HG02588 (cell line): ENCODE measurements around the gene DOCK4.

Source experiments
- ATAC-seq: cut with Tn5 transposase; IDR thresholded peaks from one replicate; pipeline ENCODE4 v1.9.1; 2021; ENCODE audit warnings: mild to moderate bottlenecking, moderate library complexity; ENCODE audit not compliant: unreplicated experiment

The DOCK4 gene

DNA sequence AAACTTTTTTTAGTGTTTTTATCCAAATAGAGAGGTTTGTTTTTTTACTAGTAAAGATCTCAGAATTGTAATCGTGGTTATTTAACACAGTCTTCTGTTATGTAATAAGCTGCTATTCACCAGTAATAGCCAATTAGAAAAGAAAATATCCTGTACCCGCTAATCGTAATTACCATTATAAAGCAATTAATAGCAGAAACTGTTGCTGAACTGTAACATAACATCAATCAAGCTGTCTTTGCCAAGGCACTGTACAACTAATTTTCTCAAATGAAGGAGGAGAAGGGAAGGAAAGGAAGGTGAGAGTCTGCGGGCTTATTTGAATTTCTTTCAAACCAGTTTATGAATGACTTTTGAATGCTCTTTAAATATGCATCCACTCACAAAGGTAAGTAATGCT lies 9.6 kb upstream of the DOCK4 start:
- ATAC-seq: no peak

DNA sequence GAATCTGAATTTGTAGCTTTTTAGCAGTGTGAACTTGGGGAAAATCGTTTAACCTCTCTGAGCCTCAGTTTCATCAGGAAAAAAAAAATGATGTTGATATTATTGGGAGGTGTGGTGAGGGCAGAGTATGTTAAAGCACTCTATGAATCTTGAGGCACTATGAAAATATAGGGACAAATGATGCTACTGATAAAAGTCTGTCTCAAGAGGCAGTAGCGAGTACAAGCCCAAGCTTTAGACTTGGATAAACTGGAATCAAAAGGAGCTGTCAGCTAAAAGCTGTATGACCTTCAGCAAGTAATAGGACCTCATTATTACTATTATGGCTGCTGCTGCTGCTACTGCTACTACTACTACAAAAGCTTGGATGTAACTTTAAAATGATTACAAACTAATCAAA lies 8.7 kb upstream of the DOCK4 start:
- no peak for ATAC-seq

DNA sequence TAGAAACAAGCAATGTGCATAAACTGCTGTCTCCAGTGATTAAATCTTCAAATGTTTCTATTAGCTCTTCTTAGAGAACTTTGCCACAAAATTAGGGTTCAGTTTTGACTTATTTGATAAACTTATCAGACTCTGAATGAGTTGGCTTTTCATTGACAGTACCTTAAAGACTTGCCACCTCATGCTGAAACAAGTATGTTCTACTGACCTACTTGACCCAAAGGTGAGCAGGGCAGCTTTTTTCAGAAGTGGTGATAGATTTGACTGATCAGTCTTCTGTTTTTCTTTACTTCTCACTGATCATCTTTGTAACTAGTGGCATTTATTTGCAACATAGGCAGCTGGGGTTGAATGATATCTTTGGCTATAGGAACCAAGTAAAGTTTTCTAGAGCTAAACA lies 8.1 kb upstream of the DOCK4 start:
- ATAC-seq: no peak

DNA sequence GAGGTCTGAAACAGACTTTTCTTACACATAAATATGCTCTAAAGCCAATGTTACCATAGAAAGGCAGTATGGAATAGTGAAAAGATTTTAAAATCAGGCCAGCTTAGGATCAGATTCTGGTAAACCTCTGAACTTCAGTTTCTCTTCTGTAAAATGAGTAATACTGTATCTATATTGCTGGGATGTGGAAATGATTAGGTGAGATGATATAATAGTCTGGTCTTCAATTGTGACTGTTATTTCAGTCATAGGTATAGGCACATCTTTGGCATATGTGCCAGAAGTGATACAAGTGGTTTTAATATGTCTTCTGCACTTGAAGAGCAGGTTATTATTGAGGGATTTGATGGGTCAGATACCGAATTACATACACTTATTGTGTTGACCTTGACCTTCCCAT lies 7.5 kb upstream of the DOCK4 start:
- no peak for ATAC-seq

DNA sequence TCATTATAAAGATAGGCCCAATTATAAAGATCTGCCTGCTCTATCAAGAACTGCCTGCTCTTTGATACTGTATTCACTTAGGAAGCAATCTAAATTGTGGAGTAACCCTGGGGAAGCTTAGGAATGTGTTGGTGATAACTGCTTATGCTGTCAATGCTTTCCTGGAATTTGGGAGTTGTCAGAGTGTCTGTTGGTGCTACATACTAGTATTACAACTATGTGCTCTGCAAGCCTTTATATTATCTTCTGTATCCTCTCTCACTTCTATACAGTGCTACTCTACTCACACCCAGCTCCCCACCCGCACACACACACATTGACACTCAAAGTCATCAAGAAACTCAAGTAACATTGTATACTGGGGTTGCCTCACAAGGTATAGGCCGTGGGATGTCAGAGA lies 6.4 kb upstream of the DOCK4 start:
- no peak for ATAC-seq

DNA sequence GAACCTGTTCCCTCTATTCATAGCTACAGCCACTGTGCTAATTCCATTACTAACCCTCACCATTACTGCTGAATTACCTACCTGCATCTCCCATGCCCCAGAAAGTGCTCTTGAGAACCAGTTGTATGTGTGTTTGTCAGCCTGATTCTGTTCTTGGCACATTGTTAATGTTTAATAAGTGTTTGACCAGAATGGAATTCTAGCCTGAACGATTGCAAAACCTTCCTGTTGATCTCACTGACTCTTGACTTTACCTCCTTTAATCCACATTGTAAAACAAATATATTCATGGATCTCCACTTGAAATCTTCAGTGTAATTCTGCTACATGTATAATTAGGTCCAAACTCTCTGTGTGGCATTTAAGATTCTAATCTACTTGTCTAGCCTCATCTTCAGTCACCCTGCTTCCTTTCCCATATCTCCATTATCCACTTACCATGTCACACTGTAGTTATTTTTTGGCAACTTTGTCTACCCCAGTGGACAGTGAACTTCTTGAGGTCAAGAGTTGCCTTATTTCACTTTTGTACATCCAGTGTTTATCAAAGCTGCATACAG lies 5.2 kb upstream of the DOCK4 start:
- ATAC-seq: no peak

DNA sequence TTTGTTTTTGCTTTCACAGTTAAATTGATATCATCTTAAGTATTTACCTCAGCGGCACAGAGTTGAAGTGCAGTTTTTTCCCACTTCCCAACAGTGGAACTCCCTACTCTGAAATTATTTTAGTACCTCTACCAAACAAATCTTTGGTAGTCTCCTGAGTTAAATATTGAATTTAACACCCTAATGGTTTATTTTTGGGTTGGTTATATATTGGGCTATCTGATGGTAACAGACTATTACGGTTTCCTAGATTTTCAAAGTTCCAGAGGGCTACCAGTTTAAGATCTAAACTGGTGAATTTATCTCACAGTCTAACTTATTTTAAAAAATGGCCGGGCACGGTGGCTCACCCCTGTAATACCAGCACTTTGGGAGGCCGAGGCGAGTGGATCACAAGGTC lies 1.6 kb upstream of the DOCK4 start:
- ATAC-seq: no peak

DNA sequence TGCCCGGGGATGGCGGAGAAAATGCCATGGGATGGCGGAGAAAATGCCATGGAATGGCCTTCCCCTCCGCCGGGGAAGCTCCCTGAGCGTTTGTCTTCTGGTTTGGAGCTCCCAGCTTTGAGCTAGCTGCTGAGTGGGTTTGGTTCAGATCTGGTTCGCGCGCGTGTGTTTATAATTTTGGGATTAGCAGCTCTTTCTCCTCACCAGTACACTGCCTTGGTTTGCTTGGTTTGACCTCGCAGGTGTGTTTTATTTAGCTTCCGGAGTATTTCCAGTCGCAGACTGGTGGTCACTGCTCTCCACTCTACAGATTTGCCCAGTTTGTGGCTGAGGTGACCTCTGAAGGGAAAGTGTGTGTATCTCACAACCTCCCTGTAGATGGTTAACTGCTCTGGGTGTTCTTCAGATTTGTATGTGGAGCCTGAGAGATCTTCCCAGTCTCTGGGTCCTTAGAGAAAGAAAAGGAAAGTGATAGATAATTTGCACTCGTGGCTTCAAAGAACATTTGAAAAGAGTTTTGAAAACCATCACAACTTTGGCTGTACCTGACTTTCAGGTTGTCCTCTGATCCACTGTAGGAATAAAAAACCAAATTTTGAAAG lies 893 bp upstream of the DOCK4 start:
- no peak for ATAC-seq

DNA sequence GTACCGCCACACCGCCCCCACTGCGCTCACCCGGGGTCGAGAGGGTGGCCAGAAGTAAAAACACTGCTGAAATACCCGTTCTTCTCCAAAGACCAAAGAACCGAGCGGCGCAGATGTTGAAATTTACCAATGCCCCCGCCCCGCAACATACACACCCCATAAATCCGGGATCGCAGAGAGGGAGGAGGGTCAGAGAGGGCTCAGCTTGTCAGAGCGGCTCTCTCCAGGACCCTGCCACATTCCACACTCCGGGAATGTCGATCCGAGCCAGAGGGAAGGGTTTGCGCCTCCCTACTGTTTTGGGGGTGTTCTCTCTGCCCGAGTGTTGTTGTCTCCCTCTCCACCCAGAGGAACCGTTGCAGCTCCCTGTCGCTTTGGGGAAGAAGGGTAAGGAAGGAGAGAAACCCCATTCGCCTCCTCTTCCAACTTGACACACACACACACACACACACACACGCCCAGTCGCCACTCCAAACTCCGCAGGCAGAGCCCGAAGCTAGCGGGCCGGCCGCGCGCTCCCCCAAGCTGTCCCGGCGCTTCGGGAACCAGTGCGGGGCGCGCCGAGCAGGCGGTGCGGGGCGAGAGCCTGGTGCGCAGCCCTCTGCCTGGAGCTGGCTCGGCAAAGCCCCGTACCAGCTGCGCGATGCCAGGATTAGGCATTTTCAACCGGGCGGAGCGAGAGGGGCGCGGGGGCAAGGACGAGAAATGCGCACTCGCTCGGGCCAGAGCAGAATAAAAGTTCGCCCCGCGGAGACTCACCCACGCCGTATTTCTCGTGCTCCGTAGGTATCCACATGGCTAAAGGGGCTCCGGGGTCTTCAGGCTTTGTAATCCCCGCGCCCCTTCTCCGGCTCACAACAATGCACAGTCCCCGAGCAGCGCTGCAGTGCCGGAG lies 609 bp downstream of the DOCK4 start:
- peak; percentile 5 for ATAC-seq

DNA sequence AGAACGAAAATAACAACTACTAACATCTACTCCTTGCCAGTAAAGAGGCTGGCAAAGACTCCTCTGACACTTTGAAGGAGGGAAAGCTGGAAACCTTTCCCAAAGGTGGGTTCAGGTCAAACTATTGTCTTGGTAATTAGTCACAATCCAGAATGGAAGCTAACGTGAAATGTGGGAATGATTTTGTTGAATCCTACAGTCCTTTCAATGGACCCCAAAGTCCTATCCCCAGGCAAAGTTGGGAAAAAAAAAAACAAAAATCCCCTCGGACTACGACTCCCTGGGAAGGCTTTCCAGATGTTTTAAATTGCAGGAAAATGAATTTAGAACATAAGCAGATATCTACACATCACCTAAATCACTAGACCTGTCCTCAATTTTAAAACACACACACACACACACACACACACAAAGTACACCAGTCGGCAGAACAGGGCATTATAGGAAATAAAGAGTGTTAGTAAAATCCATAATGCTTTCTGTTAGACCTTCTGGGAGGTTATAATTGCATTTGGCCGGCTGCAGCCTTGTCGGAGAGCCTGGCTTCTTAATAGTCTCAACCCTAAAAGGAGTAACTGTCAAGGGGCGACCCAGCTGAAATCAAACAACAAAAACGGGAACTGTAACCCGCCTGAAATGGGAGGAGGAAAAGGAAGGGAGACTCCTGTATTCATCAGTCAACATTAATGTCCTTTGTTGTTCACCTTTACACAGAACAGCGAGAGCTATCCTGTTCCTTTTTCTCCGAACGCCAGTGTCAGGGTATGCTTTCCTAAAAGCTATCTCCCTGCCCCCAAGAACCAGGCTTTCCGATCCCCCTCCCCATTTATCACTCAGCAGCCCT lies 1.5 kb downstream of the DOCK4 start:
- no peak for ATAC-seq

DNA sequence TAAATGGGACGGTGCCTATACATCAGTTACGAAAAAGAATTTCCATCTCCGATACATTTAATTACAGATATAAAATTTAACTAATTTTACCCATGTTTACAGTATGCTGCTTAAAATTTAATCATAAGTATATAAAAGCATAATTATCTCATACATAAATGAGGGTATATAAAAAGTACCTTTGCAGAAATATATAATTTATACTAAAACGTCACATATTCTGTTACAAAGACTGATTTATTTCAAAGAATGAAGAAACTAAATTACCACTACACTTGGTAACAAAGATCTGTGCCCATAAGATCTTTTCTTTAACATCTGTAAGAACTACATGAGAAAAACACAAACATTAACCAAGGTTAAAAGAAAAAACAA lies 2.8 kb downstream of the DOCK4 start:
- ATAC-seq: no peak

DNA sequence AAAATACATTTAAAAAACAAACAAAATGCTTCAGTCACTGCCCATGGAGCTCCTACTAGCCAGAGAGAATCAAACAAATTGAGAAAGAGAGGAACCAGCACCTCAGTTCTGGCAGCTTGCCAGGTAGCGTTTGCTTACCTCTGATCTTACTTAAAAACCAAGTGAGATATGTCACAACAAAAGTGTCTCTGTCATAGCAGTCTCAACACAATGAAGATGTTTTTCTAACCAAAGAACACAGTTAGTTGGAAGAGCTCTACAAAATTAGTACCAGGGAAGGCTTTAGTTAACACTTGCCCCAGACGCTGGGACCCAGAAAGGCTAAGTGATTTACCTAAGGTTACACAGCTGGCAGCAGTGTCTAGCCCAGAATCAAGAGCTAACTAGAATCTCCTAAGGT lies 3.4 kb downstream of the DOCK4 start:
- no peak for ATAC-seq

DNA sequence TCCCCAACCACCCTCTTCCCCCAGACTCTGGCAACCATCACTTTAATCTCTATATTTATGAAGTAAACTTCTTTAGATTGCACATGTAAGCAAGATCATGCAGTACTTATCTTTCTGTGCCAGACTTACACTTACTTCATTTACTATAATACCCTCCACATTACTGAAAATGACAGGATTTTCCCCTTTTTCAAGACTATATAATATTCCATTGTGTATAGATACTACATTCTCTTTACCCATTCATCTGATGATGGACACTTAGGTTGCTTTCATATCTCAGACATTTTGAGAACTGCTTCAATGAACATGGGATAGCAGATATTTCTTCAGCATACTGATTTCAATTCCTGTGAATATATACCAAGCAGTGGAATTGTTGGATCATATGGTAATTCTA lies 4.4 kb downstream of the DOCK4 start:
- no peak for ATAC-seq

DNA sequence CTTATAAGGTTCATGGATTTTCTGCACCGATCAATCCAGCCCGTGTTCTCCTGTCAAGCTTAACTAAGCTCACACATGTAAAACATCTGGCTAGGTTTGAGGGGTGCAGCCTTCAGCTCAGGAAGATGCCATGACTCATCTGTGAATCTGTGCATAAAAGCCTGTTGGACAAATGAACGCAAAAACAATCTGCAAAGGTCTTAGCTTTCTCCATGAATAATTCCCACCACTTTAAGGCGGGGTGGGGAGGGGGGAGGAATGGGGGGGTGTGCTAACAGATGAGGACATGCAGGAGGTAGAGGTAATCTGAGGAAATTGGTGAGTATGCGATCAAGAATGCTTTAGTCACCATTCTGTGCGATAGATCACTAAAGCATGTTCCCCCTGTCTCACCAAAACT lies 4.8 kb downstream of the DOCK4 start:
- no peak for ATAC-seq

DNA sequence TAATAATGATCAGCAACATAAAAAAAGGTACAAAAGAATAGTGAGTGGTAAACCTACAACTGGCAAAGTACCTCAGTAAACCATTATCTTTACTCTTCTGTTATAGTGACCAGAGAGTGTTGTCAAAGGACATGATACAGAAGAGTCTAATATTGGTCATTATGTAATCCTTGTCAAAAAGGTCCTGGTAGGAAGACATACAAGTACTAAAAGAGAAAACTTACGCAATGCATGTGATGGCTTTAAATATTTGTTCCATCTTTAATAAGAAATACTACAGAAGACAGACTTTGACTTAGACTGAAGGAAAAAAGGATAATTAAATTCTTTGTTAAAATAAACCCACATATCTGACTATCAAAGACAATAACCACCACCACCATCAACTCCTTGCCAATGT lies 6.5 kb downstream of the DOCK4 start:
- ATAC-seq: no peak

DNA sequence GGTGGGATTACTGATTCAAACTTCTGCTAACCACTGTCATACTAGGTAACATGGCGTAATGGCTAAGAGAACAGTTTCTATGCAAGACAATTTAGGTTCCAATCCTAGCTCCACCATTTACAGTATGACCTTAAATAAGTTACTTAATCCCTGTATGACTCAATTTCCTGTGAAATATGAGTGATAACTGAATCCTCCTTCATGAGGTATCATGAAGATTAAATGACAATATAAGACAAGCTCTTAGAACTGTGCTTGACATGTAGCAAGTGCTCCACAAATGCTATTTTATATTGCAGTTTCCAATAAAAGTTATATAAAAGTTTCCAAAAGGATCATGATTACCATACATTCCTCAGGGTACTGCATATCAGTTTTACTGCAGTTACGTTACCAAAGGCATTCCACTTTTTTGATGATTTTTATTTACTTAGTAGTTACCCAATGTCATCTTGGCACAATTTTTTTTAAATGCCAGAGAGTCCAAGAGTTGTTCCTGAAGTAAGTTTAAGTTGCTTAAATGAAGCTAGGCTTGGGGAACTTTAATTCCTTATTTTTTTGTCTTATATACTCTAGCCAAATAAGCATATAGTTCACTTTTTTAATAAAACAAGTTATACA lies 7.1 kb downstream of the DOCK4 start:
- no peak for ATAC-seq

DNA sequence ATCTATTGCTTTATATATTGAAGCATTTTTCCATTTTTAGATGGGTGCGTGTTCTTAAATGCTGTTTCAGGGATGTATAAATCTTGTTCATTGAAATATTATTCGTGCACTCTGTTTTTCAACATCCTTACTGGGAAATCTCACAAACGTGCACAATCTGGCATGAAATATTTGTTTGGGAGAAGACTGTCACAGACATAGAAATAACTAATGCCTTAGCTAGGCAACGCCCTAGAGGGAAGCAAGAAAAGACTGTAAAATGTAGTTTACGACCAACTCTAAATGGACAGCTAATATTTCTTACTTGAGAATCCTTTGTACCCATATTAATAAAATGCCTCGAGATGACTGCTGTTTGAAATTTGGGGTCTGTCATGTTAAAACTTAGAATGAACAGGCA lies 8.9 kb downstream of the DOCK4 start:
- no peak for ATAC-seq

DNA sequence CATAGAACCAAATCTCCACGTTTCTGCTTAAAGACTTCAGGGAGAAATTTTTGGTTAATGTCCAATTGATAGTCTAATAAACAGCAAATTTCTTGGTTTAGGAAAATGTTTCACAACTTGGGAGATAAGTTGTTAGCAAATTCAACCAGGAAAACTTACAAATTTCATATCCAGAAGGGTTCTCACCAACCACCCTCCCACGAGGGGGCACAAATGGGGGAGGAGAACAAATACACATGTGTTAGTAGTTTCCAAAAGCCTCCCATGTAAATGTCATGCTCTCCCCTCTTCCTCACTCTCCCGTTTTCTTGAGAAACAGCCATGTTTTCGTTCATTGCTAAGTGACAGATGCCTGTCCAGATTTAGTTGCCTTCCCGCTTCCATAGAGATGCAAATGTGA lies 10.5 kb downstream of the DOCK4 start:
- no peak for ATAC-seq

DNA sequence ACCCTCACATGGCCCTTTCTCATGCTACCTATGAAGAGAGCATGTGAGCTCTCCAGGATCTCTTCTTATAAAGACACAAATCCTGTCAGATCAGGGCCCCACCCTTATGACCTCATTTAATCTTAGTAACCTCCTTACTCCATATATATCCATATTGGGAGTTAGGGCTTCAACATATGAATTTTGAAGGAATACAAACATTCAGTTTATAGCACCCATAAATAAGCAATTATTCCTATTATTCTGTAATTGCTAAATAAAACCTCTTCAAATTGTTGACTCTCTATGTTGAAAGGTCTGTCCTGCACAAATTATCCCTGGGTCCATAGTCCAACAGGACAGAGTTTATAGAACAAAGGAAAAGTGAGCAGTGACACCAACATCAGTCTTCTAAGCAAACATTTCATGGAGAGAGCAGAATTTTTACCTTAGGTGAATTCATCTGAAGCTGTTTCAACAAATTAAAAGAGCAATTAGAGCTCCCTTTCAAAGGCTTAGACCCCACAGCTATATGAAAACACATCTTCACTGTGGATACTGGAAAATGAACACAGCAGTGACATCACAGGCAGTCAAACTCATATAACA lies 12.2 kb downstream of the DOCK4 start:
- no peak for ATAC-seq

DNA sequence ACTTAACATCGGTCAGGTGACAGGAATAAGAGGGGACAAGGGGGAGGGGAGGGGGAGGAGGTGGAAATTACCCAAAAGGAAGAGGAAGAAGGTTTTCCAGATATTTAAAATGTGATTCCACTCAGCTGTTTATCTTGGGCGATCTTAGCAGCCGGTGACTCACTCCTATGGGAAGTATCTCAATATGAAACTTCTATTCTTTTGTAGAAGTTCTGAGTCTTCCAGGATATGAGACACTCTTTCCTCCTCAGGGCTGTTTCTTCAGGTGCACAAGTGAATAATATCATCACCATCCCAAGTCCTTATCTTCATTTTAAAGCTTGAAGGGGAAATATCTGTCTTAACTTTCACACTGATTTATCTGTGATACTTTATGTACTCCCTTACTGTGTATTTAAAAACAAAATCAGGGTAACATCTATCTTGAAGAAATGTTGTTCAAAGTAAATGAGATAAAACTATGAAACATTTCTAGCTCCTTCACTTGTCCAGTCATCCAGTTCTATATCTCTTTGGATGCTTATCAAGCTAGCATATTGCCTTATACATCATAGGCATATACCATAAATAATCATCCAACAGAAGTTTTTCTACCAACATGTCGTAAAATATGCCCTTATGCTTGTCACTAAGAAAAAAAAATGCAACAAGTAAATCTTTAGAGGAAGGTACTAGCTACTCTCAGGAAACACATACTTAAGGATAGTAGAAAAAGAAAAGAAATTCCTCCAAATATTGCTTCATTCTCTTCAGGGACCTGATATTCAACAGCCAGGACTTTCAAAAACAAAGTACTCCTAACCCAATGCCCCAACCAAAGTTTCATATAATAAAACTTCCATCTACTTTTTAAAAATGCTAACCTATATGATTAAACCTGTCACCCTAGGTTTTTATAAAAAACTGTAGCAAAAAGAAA lies 13.7 kb downstream of the DOCK4 start:
- ATAC-seq: no peak
